ENCODE data around the gene ABCC4.
"Not testable (repeated sequence)": the region's sequence is repeated elsewhere in the genome, so short reads cannot be mapped to it uniquely, and the experiment has no call there.

Gene ABCC4

DNA sequence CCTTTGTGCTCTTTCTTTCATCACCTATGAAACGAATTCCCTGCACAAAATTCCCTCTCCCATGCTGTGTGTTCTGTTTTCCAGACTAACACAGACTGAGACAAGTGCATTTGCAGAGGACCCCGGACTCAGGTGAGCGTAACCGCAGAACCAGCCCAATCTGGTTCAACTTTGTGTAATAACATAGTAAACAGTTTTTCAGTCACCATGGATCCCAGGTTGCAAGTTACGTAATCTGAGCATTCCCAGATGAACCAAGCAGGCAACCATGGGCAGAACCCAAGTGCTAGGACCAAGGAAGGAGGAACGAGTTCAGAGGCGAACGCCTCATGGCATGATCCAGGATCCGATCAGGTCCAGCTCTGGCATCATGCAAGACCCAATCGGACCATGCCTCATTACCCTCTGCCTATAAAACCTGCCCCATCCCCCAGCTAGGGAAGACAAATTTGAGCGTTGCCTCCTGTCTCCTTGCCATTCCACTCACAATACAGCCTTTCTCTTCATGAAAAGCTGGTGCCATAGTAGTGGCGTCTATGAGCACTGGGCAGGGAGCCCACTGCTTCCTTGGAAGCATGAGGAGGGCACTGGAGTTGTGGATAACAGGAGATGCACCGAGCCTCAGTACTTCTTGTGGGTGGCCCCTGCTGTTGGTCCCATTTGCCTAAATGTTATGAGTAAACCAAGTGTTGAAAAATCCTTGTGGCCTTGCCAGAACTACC lies 107.6 kb downstream of the ABCC4 start:
- no peak for DNase-seq

DNA sequence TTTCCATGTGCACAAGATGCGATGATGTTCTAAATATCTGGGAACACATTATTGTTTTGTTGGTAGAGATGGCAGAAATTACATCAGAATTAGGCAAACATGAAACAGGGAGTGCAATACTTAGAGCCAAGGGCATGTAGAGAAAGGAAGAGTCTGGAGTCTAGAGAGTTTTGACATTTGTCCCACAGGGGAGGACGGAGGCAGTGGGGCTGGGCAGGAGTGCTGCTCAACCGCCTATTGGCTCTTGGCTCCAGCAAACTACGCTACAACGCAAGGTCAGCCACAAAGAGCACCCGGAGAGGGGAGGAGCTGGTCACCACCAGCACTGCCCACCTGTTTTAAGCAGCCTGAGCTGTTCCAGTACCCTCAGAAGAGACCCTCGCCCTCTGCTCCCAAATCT lies 108.3 kb downstream of the ABCC4 start:
- DNase-seq = no peak

DNA sequence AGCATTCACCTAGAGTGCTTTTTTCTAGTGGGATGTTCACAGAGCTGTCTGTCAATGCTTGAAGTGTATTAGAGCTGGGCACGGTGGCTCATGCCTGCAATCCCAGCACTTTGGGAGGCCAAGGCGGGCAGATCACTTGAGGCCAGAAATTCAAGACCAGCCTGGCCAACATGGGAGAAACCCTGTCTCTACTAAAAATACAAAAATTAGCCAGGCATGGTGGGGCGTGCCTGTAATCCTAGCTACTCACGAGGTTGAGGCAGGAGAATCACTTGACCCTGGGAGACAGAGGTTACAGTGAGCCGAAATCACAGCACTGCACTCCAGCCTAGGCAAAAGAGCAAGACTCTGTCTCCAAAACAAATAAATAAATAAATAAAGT lies 108.7 kb downstream of the ABCC4 start:
- not testable (repeated sequence) for DNase-seq

DNA sequence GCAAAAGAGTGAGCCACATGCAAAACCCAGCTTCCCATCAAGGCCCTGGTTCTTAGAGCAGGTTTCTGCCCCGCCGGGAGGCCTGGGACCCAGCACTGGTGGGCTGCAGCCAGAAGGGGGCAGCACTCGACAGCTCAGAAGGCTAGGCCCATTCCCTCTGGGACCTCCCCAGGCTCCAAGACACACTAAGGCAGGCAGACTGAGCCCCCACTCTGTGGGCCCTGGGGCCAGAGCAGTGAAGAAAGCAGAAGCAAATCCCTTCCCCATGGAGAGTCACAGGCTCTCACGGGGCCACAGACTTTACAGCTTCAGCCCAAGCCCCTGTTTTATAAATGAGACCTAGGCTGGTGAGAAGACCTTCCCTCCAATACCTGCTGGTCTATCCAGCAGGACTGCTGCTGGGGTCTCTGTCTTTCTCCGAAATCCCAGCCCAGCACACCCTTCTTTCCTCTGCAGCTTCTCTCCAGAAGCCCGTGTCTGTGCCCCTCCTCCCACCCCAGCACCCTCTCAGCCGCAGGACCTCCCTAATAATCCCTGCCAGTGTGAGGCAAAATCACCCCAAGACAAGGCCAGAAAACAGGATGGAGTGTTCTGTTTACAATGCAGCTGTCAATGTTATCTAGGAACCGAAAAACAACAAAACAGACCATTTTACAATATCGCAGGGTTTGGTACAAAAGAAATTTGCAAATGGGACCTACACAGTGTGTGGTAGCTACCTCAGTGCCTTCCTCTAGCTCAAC lies 109.3 kb downstream of the ABCC4 start:
- DNase-seq = peak; percentile 45

DNA sequence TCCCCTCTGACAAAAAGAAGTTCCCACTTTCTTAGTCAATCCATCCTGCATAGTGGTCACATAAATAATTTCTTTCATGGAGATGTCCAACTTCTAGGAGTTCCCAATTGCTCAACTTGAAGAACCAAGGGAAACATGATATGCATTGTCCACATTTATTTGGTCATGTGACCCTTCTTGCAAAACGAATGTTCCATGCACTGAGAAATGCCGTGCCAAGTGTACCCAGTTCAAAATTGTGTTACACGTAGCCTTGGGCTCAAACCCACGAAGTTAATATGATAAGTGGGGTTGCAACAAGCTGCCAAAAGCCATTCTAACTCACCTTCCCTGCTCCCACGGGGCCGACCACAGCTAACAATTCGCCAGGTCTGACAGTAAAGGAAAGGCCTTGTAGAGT lies 113.1 kb downstream of the ABCC4 start:
- no peak for DNase-seq

DNA sequence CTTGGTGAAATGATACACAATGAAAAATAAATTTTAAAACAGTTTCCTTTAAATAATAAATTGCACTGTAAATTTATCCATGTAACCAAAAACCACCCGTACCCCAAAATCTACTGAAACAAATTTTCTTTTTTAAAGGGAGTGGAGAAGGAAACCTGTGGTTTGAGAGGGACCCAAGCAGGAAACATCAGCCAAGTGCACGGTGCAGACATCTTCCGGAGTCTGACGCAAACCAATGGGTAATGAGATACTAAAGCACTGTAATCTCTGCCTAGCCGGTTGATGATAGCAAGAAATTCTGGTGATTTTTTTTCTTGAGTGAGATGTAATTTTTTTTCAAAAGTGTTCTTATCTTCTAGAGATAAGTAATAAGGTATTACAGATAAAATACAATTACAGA lies 115.4 kb downstream of the ABCC4 start:
- DNase-seq = no peak

DNA sequence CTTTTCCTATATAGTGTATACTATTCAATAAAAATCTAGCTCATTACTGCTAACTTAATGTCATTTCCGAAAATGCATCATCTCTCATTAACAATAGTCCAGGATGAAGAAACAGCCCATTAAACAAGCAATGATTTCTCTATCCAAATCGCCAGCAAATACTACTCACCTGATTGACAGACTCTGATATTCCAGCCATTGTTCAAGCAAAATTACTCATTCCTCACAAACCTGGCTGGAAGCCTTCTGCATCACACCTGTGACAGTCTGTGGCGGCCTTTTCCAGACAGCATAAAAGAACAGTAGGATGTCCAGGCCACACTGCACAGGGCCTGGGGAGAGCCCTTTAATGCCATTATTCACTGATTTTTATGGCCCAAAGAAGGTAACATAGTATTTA lies 115.9 kb downstream of the ABCC4 start:
- DNase-seq = no peak

DNA sequence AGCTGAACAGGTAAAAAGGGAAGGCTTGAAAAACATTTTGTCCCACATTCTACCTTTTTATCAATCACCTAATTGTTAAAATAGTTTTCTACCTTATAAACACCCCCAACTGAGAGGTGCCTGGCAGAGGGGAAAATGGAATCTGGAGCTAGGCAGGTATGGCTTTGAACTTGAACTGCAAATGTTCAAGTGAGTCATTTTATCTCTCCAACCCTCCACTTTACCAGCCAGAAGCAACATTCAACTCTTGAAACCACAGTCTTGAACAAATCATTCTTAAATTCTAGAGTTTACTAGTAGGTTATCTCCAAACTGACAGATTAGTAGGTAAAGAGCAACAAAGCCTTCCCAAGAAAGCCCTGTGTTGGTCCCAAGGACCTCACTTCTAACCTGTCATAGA lies 116.9 kb downstream of the ABCC4 start:
- no peak for DNase-seq

DNA sequence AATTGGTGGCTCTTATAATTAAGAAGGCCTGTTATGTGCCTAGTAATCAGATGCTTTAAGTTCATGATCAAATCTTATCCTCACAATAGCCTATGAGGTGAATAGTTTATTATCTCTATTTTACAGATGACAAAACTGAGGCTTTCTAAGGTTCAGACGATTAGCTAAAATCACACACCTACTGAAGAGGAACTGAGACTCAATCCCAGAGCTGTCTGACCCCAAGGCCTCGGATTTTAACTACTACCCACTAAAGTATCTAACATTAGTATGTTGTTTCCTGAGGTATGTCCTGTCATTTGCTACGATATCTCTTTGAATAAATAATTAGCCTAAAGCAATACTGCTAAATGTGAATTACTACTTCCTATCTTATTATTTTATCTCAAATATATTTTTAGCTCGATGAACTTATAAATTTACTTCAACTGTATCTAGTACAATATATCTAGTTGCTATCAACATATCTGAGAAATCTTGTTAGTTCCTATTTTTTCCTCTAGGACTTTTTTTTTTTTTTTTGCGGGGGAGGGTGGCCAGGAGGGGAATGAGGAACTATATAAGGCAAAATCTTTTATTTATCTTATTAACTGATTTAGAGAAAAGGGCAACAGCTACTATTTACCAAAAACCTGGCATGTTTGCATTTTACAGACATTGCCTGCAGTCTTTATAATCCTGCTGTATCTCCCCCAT lies 118.5 kb downstream of the ABCC4 start:
- no peak for DNase-seq

DNA sequence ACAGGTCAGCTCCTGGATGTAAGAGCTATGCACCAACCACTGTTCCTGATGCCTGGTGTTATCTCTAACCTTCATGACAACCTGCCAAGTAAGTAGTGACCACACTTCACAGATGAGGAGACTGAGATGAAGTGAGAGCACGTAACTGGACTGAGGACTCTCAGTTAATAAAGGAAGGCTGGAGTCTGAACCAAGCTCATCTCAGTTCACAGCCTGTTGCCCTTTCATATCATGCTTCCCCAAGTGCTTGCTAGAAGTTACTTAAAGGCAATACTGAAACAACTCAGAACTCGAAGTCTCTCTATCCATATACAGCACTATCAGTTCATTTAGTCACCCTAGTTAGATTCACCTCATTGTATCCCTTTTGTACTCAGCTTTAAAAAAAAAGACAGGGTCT lies 119.7 kb downstream of the ABCC4 start:
- DNase-seq = no peak

DNA sequence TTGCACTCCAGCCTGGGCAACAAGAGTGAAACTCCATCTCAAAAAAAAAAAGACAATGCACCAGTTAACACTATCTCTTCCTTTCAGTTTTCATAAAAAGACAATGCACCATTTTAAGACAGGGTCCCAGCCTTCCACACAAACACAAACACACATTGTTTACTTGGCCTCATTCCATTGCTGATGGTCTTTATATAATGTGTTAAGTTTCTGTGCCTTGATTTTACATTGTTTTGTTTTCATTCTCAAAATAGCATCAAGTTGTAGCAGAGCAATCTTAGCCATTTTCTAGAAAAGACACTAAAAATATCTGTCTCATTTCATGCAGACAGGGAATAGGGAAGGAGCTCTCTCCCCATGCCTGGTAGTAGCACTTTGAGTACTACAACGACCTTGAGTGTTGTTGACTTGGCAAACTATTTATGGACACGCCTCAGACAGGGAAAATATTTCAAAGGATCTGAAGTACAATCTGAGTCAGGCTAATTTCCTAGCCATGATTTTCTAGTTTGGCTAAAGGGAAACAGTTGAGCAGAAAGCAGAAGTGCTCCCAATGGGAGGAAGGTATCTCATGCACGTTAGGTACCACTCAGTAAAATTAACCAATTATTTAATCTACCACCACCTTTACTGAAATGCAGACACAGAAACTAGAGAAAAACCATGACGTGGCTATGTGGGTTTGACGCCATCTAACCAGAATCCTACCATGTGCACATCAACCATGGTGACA lies 120.6 kb downstream of the ABCC4 start:
- DNase-seq = no peak

DNA sequence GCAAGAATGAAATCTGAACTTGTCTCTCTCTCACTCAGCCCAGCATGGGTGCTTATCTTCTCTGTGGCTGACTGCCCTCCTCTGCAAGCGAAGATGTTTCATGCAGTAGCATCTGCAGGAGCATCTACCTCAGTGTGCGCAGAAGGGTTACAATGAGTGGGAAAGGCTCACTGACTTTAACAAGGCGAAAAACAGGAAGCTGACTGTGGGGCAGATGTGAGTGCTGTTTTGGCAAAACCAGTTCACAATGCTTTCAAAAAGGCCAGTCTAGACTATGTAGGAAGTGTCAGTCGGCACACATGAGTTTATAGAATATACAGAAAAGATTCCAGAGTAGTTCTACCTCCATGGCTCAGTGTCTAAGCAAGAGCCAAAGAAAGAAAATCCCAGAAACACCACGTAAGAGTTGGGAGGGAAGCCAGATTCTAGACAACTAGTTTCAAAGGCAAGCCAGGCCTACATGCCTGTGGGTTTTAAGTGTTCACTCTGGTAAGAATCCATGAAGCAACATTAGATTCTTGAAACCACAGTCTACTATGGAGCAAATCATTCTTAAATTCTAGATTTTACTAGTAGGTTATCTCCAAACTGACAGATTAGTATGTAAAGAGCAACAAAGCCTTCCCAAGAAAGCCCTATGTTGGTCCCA lies 124.5 kb downstream of the ABCC4 start:
- no peak for DNase-seq

DNA sequence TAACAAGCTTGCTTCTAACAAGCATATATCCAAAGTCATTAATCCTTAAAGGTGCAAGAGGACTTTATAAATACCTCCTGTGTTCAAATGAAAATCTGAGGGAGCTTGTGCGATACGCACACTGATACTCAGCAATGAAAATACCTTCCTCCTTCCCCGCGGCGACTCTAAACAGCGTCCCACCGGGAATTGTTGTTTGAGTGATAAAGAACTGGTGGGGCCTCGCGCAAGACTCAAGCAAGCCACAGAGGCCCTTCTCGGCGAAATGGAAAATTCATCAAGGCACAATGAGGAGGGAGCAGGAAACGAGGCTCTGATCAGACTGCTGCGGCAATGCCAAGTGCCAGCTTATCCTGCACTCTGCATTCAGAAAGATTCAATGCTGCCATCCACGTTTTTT lies 126.7 kb downstream of the ABCC4 start:
- DNase-seq = no peak

DNA sequence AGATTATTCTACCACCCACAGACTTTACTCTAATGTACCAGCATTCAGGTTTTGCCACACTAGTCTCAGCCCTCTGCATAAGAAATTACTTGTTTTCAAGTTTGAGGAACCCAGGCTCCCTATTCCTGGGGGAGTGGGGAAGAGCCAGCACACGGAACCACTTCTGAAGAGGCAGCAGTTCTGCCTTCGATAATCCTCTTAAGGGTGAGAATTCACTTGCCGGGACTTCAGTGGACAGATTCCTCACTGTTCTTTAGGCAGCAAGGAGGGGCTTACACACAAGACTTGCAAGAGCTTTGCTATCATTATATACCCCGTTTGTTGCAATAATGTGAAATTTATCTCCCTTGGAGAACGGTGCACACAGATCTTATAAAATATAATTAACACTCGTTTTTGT lies 133.1 kb downstream of the ABCC4 start:
- no peak for DNase-seq

DNA sequence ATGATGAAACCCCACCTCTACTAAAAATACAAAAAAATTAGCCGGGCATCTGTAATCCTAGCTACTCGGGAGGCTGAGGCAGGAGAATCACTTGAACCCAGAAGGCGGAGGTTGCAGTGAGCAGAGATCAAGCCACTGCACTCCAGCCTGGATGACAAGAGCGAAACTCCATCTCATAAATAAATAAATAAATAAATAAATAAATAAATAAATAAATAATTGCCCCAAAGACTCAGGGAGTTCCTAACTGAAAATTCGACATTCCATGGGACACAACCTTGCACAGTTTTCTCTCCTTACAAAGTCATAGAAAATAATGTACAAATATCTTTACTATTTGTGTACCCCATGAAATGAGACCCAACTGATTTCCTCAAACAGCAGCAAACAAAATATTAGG lies 134.2 kb downstream of the ABCC4 start:
- DNase-seq = not testable (repeated sequence)

DNA sequence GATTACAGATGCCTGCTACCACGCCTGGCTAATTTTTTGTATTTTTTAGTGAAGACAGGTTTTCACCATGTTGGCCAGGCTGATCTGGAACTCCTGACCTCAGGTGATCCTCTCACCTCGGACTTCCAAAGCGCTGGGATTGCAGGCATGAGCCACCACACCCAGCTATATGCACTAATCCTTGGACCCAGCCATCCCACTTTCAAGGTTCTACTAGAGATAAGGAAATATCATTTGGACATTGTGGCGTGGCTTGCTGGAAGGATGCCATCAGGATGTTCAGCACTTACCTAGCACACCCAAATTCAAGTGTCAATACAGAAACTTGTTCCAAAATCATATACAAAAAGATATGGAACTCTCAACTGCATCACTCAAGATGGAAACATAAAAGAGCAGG lies 136.4 kb downstream of the ABCC4 start:
- DNase-seq = no peak

DNA sequence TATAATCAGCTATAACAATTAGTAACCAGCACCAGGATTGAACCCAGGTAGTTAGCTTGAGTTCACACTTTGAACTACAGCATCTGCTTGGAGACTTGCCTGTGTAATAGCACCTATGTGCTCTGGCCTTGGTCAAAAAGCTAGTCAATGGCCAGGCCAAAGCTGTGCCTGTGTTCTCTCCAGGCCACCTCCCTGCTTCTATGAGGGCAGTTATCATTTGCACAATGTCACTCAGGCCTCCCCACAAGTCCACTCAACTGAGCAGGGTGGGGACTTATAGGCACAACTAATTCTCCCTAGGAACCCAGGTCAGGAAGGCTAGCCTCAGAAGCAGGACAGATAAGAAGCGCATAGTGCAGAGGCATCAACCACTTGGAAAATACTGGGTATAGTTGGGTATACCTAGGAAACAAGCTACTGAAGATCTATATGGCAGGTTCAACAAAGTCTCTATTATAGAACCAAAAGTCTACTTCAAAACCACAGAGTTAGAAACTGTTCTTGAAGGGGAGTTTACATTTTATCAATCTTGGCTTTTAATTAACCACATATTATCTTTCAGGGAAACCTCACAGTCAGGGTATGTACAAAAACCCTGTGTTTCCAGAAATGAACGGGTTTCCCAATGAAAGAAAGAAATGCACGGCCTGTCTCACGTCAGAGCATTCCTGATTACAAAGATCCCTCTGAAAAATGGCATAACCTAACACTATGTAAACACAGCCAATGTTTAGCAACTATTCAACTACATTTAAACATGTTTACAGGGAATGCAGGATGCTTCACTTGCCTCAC lies 140.9 kb downstream of the ABCC4 start:
- no peak for DNase-seq

DNA sequence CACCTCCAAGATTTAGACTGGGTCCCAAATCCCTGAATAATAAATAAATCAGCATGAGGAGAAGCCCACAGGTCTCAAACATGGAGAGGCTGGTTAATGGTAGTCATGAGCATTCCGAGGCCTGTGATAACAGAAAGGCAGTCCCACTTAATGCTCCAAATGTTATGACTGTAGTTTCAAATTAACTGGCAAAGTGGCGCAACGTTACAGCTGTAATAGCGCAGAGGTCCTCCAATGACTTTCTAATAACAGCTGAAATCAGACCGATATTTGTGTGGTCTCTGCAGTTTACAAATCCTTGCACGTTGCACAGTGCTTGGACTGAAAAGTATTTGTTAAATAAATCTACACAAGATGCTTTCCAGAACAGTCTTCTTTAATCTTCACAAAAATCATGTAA lies 141.8 kb downstream of the ABCC4 start:
- DNase-seq = no peak

DNA sequence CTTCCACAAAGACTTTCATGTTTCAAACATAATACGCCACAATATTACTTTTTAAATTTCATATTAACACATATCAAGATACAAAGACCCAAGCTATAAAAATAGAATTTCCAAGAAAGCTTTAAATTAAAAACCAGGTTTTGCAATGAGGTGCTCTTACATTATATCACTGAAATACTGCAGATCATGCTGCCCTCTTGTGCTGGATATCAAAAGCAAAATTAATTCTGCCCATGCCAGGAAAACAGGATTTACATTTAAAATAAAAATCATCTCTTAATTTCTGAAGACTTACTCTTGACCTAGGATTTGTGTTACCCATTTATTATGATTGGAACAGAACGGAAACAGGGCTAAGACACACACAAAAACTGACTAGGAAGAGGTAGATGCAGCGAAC lies 145.0 kb downstream of the ABCC4 start:
- no peak for DNase-seq

DNA sequence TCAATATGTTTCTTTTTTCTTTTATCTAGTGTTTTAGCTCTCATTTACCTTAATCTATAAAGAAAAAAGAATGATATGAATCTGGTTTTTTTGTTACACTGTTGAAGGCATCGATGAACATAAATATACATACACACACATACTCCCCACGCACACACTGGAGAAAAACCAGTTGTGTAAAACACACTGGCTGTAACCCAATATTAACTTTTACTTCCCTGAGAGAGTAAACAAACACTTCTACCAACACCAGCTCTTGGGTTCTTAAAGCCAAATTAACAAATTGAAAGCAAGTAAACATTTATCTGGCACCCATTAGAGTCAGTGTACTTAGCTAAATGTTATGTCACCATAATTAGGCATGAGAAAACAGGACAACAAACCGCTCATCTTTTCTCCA lies 145.7 kb downstream of the ABCC4 start:
- no peak for DNase-seq

DNA sequence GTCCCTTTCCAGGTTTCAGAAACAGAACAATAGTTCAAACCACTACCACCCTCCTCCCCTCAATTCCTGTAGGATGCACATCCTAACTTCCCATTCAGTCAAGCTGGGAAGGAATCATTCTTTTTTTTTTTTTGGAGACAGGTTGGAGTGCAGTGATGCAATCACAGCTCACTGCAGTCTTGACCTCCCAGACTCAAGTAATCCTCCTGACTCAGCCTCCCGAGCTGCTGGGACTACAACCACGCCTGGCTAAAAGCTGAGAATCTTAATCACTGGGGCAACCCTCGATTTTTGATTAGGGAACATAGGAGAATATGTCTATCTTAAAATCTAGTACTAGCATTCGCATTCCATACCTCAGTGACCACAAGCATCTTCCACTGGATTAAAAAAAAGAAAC lies 146.2 kb downstream of the ABCC4 start:
- DNase-seq = no peak

DNA sequence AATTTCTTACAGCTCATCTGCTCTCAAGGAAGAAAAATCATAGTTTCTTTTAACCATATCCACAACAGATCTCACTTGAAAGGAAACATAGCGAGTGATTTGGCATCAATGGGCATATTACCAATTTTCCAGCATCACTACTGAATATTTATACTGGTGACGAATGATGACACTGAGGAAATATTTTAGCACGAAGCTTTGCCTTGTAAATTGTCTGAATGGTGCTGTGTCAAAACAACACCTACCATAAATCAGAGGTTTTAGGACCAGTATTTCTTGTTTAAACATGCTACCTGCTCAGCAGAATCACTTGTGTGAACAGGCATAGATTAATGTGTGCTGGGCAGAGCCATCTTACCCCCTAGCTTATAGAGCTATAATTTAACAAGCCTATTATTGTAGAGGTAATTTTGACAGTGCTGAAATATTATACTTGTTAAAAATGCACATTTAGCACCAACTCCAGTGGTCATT lies 146.8 kb downstream of the ABCC4 start:
- no peak for DNase-seq

All from amniotic stem cell (primary cell).